DOHH2 (cell line): ENCODE results near the gene TBC1D10A.

Experiments
- H3F3A ChIP-seq: fragments of 200-600 bp; sonication (generic), shearing (Covaris generic); 2 replicates; pipeline ENCODE4 v1.6.0; 2016; ENCODE audit warnings: antibody characterized with exemption, mild to moderate bottlenecking; ENCODE audit not compliant: control insufficient read depth, insufficient read depth
- H3K27ac ChIP-seq: fragments of 200-600 bp; sonication (generic); 2 replicates; pipeline ENCODE4 v1.5.1; 2014; ENCODE audit warnings: low read depth, mild to moderate bottlenecking, low read length, moderate library complexity
- H3K27me3 ChIP-seq: fragments of 200-600 bp; sonication (generic); 2 replicates; pipeline ENCODE4 v1.6.1; 2014; ENCODE audit warnings: mild to moderate bottlenecking, low read length, mixed read lengths; ENCODE audit not compliant: control insufficient read depth
- H3K36me3 ChIP-seq: fragments of 200-600 bp; sonication (generic); 2 replicates; pipeline ENCODE4 v1.6.1; 2014; ENCODE audit warnings: mild to moderate bottlenecking, low read length, moderate library complexity, mixed read lengths; ENCODE audit not compliant: control insufficient read depth
- H3K4me1 ChIP-seq: fragments of 200-600 bp; sonication (generic); 2 replicates; pipeline ENCODE4 v1.6.1; 2014; ENCODE audit warnings: mild to moderate bottlenecking, low read length, mixed read lengths; ENCODE audit not compliant: control insufficient read depth
- H3K4me2 ChIP-seq: fragments of 200-600 bp; sonication (generic); 2 replicates; pipeline ENCODE4 v1.6.0; 2014; ENCODE audit warnings: mild to moderate bottlenecking, low read length, moderate library complexity
- H3K4me3 ChIP-seq: fragments of 200-600 bp; sonication (generic); 2 replicates; pipeline ENCODE4 v1.5.1; 2014; ENCODE audit warnings: mild to moderate bottlenecking, low read length, mixed read lengths
- H3K79me2 ChIP-seq: fragments of 200-600 bp; sonication (generic); 2 replicates; pipeline ENCODE4 v1.6.1; 2014; ENCODE audit warnings: mild to moderate bottlenecking, low read length, mixed read lengths; ENCODE audit not compliant: control insufficient read depth
- H3K9me2 ChIP-seq: fragments of 200-600 bp; sonication (generic); replicated peaks from 2 replicates; pipeline ENCODE4 v1.6.1; 2014; ENCODE audit warnings: mild to moderate bottlenecking, low read length, mixed read lengths; ENCODE audit not compliant: control insufficient read depth
- H3K9me3 ChIP-seq: fragments of 200-600 bp; sonication (generic); 2 replicates; pipeline ENCODE4 v1.6.1; 2014; ENCODE audit warnings: antibody characterized with exemption, low read length, mixed read lengths; ENCODE audit not compliant: control insufficient read depth, insufficient read depth
- H4K20me1 ChIP-seq: fragments of 200-600 bp; sonication (generic); 2 replicates; pipeline ENCODE4 v1.6.0; 2014; ENCODE audit warnings: low read depth, mild to moderate bottlenecking, antibody characterized with exemption, low read length, moderate library complexity; ENCODE audit not compliant: control insufficient read depth, insufficient read depth
- EZH2phosphoT487 ChIP-seq: fragments of 200-600 bp; sonication (generic); IDR thresholded peaks from 2 replicates; pipeline ENCODE4 v1.6.1; 2017; ENCODE audit warnings: borderline replicate concordance, mild to moderate bottlenecking, antibody characterized with exemption, low read length, moderate library complexity, mixed read lengths
- TF ChIP-seq, protein P1 (sequence below): fragments of 200-600 bp; sonication (generic); IDR thresholded peaks from one replicate; pipeline ENCODE4 v1.5.1; 2014; ENCODE audit warnings: antibody characterized with exemption, mild to moderate bottlenecking, low read depth, low read length; ENCODE audit not compliant: poor library complexity, severe bottlenecking

Gene TBC1D10A

DNA sequence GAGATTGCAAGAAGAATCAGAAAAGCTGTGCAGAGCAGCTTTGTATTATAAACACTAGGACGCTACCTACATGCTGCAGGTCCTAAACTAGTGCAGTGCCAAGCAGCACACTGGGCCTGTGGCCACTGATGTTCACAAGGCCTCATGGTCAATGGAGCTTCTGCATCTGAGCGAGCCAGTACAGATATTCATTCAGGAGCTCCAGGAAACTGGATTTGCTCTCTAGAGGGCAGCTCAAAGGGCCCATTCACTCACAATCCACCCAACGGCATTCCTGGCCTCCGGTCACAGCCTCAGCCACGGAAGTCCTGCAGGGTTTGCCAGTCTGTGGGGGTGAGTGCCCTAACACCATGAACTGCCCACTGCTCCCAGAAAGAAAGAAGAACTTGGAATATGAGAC, 5.8 kb upstream of the TBC1D10A start:
- Histone ChIP-seq H3K27ac (no peak overlapping the region), H3K27me3 (no peaks in the 10 kb centered on the region), H3K9me3 (no peaks in the 10 kb centered on the region), H3K36me3 (peaks cover 69% of the 10 kb centered on the region), H3K4me2 (no peak overlapping the region), H3K4me3 (no peak overlapping the region), H3K4me1 (peaks cover 4% of the 10 kb centered on the region), H4K20me1 (no peaks in the 10 kb centered on the region), H3F3A (peaks cover 7% of the 10 kb centered on the region; the same call in 1 of the 2 replicates), H3K79me2 (no peaks in the 10 kb centered on the region), H3K9me2 (no peaks in the 10 kb centered on the region)
- no peak for TF ChIP-seq EZH2phosphoT487
- TF ChIP-seq, protein P1, sequence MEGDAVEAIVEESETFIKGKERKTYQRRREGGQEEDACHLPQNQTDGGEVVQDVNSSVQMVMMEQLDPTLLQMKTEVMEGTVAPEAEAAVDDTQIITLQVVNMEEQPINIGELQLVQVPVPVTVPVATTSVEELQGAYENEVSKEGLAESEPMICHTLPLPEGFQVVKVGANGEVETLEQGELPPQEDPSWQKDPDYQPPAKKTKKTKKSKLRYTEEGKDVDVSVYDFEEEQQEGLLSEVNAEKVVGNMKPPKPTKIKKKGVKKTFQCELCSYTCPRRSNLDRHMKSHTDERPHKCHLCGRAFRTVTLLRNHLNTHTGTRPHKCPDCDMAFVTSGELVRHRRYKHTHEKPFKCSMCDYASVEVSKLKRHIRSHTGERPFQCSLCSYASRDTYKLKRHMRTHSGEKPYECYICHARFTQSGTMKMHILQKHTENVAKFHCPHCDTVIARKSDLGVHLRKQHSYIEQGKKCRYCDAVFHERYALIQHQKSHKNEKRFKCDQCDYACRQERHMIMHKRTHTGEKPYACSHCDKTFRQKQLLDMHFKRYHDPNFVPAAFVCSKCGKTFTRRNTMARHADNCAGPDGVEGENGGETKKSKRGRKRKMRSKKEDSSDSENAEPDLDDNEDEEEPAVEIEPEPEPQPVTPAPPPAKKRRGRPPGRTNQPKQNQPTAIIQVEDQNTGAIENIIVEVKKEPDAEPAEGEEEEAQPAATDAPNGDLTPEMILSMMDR = no peak

DNA sequence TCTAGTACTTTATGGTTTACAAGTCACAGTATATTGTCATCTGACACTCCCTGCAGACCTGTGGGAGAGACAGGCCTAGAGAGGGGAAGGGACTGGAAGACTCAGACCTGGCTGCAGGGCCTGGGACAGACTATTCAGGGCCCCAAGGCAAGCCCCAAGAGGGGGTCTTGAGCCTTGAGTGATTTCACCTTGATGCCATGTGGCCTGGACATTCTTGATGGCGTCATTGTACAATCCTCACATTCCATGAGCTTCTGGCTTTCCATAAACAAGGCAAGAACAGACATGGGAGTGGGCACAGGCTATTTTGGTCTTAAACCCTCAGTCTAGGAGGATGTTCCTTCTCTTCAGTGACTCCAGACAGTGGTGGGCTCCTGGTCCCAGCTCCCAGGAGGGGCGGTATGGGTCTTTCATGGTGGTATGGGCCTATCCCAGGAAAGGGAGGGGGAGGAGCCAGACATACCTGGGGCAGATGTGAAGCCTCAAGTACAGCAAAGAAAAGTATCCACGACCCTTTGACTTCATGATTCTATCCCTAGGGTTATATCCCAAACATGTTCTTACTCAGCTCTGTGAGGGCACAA, 1.8 kb upstream of the TBC1D10A start:
- Histone ChIP-seq H4K20me1 (no peaks in the 10 kb centered on the region), H3K27ac (no peak overlapping the region), H3K36me3 (peaks cover 29% of the 10 kb centered on the region), H3K9me2 (no peaks in the 10 kb centered on the region), H3K27me3 (no peaks in the 10 kb centered on the region), H3K79me2 (peaks cover 7% of the 10 kb centered on the region), H3K4me2 (no peak overlapping the region), H3K4me3 (no peak overlapping the region), H3F3A (peaks cover 7% of the 10 kb centered on the region; the same call in 1 of the 2 replicates), H3K4me1 (peaks cover 25% of the 10 kb centered on the region), H3K9me3 (no peaks in the 10 kb centered on the region)
- TF ChIP-seq EZH2phosphoT487 = no peak
- TF ChIP-seq, protein P1 = no peak

DNA sequence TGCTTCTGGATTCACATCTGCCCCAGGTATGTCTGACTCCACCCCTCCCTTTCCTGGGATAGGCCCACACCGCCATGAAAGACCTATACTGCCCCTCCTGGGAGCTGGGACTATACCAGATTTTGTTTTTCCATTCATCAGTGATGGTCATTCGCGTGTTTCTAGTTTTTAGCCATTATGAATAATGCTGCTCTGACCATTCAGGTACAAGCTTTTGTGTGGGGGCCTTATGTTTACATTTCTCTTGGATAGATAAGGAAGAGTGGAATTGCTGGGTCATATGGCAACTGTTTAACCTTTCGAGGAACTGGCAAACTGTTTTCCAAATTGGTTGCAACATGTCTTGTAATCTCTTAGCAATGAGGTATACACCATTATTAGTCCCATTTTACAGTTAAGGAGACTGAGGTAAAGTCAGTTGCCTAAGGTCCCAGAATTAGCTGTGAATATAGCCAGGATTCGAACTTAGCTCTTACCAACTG, 1.2 kb upstream of the TBC1D10A start:
- Histone ChIP-seq H3K36me3 (peaks cover 22% of the 10 kb centered on the region), H3K79me2 (peaks cover 7% of the 10 kb centered on the region), H3K27ac (no peak overlapping the region), H3K4me2 (peak overlapping the region; percentile 99), H4K20me1 (no peaks in the 10 kb centered on the region), H3K9me3 (no peaks in the 10 kb centered on the region), H3K27me3 (no peaks in the 10 kb centered on the region), H3K4me3 (peak overlapping the region; percentile 97), H3K9me2 (no peaks in the 10 kb centered on the region), H3F3A (peaks cover 7% of the 10 kb centered on the region; the same call in 1 of the 2 replicates), H3K4me1 (peaks cover 25% of the 10 kb centered on the region)
- TF ChIP-seq EZH2phosphoT487 = no peak
- TF ChIP-seq, protein P1 = no peak
